HL-60 (cell line): ENCODE measurements around the gene NEDD4L.

ENCODE experiments used
- DNase-seq, 2 experiments: peaks; one replicate each; pipeline ENCODE4 v3.0.0-alpha.2; 2010 to 2020; ENCODE audit warnings: low read depth in 1 of 2, low spot score in 1 of 2
- H3K27ac ChIP-seq: fragments of 250-450 bp; sonication (Bioruptor Pico); replicated peaks from 2 replicates; pipeline ENCODE4 v1.5.1; 2020; ENCODE audit warnings: mild to moderate bottlenecking, moderate library complexity
- H3K27me3 ChIP-seq: fragments of 250-450 bp; sonication (Bioruptor Pico); 2 replicates; pipeline ENCODE4 v1.5.1; 2021; ENCODE audit warnings: mild to moderate bottlenecking, moderate library complexity; ENCODE audit not compliant: insufficient read depth, poor library complexity, severe bottlenecking
- H3K4me3 ChIP-seq: replicated peaks from 2 replicates; pipeline ENCODE4 v1.5.1; 2011; ENCODE audit warnings: mild to moderate bottlenecking, control low read depth, low read length; ENCODE audit not compliant: insufficient read depth
- GABPA ChIP-seq: IDR thresholded peaks from 2 replicates; pipeline ENCODE4 v1.6.1; 2012; ENCODE audit warnings: low read depth
- POLR2AphosphoS5 ChIP-seq: IDR thresholded peaks from 2 replicates; pipeline ENCODE4 v1.6.1; 2012; ENCODE audit warnings: low read depth
- SPI1 ChIP-seq: IDR thresholded peaks from 2 replicates; pipeline ENCODE4 v1.6.1; 2012; ENCODE audit warnings: low read depth, mild to moderate bottlenecking, borderline replicate concordance
- TF ChIP-seq, protein P1 (sequence below): IDR thresholded peaks from 2 replicates; pipeline ENCODE4 v1.6.1; 2012; ENCODE audit warnings: low read depth; ENCODE audit not compliant: insufficient replicate concordance
- TF ChIP-seq, protein P2 (sequence below): IDR thresholded peaks from one replicate; pipeline ENCODE4 v1.5.1; 2011; ENCODE audit warnings: low read length, control low read depth, inconsistent platforms; ENCODE audit not compliant: insufficient read depth

Gene NEDD4L

DNA sequence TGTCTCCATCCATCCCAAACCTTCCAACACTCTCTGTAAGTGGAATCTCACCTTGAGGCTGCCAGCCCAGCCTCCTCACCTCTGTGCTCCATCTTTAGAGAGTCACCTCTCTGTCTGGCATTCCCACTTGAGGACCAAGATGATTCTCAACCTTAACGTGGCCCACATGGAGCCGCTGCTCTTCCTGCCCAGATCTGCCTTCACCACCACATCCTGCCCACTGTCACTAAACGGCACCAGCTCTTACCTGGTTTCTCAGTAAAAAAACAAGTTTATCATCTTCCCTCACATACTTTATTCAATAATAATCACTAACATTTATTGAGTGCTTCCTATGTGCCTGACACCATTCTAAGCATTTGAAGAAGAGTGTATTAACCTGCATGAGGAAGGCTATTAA lies 80.4 kb downstream of the NEDD4L start:
- Histone ChIP-seq H3K27me3 (no peaks in the 10 kb centered on the region), H3K4me3 (no peak overlapping the region), H3K27ac (no peak overlapping the region)
- no peak for DNase-seq
- TF ChIP-seq POLR2AphosphoS5: no peak
- TF ChIP-seq, protein P1, sequence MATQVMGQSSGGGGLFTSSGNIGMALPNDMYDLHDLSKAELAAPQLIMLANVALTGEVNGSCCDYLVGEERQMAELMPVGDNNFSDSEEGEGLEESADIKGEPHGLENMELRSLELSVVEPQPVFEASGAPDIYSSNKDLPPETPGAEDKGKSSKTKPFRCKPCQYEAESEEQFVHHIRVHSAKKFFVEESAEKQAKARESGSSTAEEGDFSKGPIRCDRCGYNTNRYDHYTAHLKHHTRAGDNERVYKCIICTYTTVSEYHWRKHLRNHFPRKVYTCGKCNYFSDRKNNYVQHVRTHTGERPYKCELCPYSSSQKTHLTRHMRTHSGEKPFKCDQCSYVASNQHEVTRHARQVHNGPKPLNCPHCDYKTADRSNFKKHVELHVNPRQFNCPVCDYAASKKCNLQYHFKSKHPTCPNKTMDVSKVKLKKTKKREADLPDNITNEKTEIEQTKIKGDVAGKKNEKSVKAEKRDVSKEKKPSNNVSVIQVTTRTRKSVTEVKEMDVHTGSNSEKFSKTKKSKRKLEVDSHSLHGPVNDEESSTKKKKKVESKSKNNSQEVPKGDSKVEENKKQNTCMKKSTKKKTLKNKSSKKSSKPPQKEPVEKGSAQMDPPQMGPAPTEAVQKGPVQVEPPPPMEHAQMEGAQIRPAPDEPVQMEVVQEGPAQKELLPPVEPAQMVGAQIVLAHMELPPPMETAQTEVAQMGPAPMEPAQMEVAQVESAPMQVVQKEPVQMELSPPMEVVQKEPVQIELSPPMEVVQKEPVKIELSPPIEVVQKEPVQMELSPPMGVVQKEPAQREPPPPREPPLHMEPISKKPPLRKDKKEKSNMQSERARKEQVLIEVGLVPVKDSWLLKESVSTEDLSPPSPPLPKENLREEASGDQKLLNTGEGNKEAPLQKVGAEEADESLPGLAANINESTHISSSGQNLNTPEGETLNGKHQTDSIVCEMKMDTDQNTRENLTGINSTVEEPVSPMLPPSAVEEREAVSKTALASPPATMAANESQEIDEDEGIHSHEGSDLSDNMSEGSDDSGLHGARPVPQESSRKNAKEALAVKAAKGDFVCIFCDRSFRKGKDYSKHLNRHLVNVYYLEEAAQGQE: no peak

GRCh38 chr18:58125183-58125582 lies 81.2 kb downstream of the NEDD4L start:
- Histone ChIP-seq H3K4me3 (no peak overlapping the region), H3K27me3 (no peaks in the 10 kb centered on the region), H3K27ac (no peak overlapping the region)
- DNase-seq: no peak
- TF ChIP-seq, protein P2, sequence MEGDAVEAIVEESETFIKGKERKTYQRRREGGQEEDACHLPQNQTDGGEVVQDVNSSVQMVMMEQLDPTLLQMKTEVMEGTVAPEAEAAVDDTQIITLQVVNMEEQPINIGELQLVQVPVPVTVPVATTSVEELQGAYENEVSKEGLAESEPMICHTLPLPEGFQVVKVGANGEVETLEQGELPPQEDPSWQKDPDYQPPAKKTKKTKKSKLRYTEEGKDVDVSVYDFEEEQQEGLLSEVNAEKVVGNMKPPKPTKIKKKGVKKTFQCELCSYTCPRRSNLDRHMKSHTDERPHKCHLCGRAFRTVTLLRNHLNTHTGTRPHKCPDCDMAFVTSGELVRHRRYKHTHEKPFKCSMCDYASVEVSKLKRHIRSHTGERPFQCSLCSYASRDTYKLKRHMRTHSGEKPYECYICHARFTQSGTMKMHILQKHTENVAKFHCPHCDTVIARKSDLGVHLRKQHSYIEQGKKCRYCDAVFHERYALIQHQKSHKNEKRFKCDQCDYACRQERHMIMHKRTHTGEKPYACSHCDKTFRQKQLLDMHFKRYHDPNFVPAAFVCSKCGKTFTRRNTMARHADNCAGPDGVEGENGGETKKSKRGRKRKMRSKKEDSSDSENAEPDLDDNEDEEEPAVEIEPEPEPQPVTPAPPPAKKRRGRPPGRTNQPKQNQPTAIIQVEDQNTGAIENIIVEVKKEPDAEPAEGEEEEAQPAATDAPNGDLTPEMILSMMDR: no peak
- TF ChIP-seq SPI1 (no peak), GABPA (no peak), POLR2AphosphoS5 (no peak)
- TF ChIP-seq, protein P1: no peak

DNA sequence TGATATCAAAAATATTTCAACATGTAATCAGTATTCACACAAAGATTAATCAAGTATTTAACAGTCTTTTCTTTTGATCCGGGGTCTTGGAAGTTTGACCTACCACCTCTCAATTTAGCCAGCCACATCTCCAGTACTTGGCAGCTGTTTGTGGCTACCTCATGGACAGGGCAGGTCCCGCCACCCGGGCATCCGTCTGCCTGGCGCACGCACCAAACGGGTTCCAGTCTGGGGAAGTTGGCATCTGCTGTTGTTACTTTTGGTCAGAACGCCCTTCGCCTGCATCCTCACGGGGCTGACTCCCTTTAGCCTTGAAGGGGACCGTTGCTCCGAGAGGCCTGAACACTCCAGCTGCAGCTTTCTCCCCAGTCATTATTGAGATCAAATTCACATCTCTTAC lies 81.7 kb downstream of the NEDD4L start:
- Histone ChIP-seq H3K27ac (no peak overlapping the region), H3K27me3 (no peaks in the 10 kb centered on the region), H3K4me3 (no peak overlapping the region)
- TF ChIP-seq GABPA: no peak
- no peak for TF ChIP-seq POLR2AphosphoS5
- no peak for TF ChIP-seq SPI1
- TF ChIP-seq, protein P2: no peak
- TF ChIP-seq, protein P1: no peak
- no peak for DNase-seq
